ENCODE results near the gene PDE7B.

PDE7B gene

GRCh38 chr6:136188486-136188885 is 337.0 kb downstream of the PDE7B start:
- TF ChIP-seq POLR2AphosphoS5 (IDR thresholded peaks at IDR 0.05; ENCODE audit: low read depth, low read length) (no peak), TAF1 (IDR thresholded peaks at IDR 0.05; ENCODE audit: borderline replicate concordance, insufficient read depth, low read length) (no peak), REST (IDR thresholded peaks at IDR 0.05; ENCODE audit: insufficient read depth in 1 of 2, low read depth in 2 of 2, low read length in 2 of 2) (no peak), FOXP2 (optimal IDR thresholded peaks at IDR 0.05; ENCODE audit: borderline replicate concordance, extremely low read depth, extremely low read length, insufficient read depth) (no peak), SIN3A (IDR thresholded peaks at IDR 0.05; ENCODE audit: borderline replicate concordance, insufficient read depth, low read length) (no peak)

DNA sequence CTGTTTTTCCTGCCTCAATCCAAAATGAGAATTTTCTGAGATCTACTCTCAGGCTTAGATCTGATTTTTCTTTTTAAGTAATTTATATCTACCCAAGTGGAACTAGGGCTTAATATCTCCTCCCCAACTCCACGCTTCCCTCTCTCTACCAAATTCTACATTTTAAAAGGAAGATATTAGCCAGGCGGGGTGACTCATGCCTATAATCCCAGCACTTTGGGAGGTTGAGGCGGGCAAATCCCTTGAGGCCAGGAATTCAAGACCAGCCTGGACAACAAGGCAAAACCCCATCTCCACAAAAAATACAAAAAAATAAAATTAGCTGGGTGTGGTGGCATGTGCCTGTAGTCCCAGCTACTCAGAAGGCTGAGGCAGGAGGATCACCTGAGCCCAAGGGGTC is 337.6 kb downstream of the PDE7B start:
- TF ChIP-seq REST (IDR thresholded peaks at IDR 0.05; ENCODE audit: insufficient read depth in 1 of 2, low read depth in 2 of 2, low read length in 2 of 2) (no peak), FOXP2 (optimal IDR thresholded peaks at IDR 0.05; ENCODE audit: borderline replicate concordance, extremely low read depth, extremely low read length, insufficient read depth) (no peak), SIN3A (IDR thresholded peaks at IDR 0.05; ENCODE audit: borderline replicate concordance, insufficient read depth, low read length) (no peak), POLR2AphosphoS5 (IDR thresholded peaks at IDR 0.05; ENCODE audit: low read depth, low read length) (no peak), TAF1 (IDR thresholded peaks at IDR 0.05; ENCODE audit: borderline replicate concordance, insufficient read depth, low read length) (no peak)

- TF ChIP-seq POLR2AphosphoS5 (IDR thresholded peaks at IDR 0.05; ENCODE audit: low read depth, low read length) (no peak), REST (IDR thresholded peaks at IDR 0.05; ENCODE audit: insufficient read depth in 1 of 2, low read depth in 2 of 2, low read length in 2 of 2) (no peak), TAF1 (IDR thresholded peaks at IDR 0.05; ENCODE audit: borderline replicate concordance, insufficient read depth, low read length) (no peak), FOXP2 (optimal IDR thresholded peaks at IDR 0.05; ENCODE audit: borderline replicate concordance, extremely low read depth, extremely low read length, insufficient read depth) (no peak), SIN3A (IDR thresholded peaks at IDR 0.05; ENCODE audit: borderline replicate concordance, insufficient read depth, low read length) (no peak)
These were observed 340.3 kb downstream of the PDE7B start for GRCh38 chr6:136191606-136192312.

DNA sequence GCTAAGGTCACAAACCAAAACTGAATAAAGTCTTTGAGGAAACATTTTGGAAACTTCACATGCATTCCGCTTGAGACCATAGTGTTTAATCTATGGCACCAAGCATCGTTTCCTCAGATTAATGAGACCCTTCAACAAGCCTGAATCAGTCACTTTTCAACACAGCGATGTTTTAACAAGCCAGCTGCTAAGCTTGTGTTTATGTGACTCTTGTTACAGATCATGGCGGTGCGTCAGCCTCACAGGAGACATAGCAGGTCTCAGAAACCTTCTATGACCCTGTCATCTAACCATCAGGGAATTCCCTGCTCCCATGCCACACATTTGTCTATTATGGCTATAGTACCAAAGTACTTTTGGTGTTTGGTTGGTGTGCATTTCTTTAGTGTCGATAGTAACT is 341.4 kb downstream of the PDE7B start:
- TF ChIP-seq SIN3A (IDR thresholded peaks at IDR 0.05; ENCODE audit: borderline replicate concordance, insufficient read depth, low read length), result no peak
- TF ChIP-seq TAF1 (IDR thresholded peaks at IDR 0.05; ENCODE audit: borderline replicate concordance, insufficient read depth, low read length), result no peak
- TF ChIP-seq FOXP2 (optimal IDR thresholded peaks at IDR 0.05; ENCODE audit: borderline replicate concordance, extremely low read depth, extremely low read length, insufficient read depth), result no peak
- TF ChIP-seq REST (IDR thresholded peaks at IDR 0.05; ENCODE audit: insufficient read depth in 1 of 2, low read depth in 2 of 2, low read length in 2 of 2), result no peak
- no peak for TF ChIP-seq POLR2AphosphoS5 (IDR thresholded peaks at IDR 0.05; ENCODE audit: low read depth, low read length)

Data from PFSK-1 (cell line).